Glutamatergic neuron (in vitro differentiated cells): Measurements from ENCODE around the gene CEP295NL. TPM values are rescaled to one million over a fixed set of nuclear protein-coding genes. Genes with fewer than 3 reads are reported as not detected.

Experiments used
- DNase-seq: peaks from one replicate; pipeline ENCODE4 v3.0.0; 2022
- H3K27ac Mint-ChIP-seq: one replicate; pipeline ENCODE4 v1.8.0; 2020; ENCODE audit warnings: mild to moderate bottlenecking, mixed read lengths, inconsistent platforms; ENCODE audit not compliant: unreplicated experiment
- H3K27me3 Mint-ChIP-seq: one replicate; pipeline ENCODE4 v1.8.0; 2020; ENCODE audit warnings: mild to moderate bottlenecking, moderate library complexity, mixed read lengths, inconsistent platforms; ENCODE audit not compliant: unreplicated experiment
- H3K36me3 Mint-ChIP-seq: one replicate; pipeline ENCODE4 v1.8.0; 2020; ENCODE audit warnings: mild to moderate bottlenecking, mixed read lengths, inconsistent platforms; ENCODE audit not compliant: unreplicated experiment
- H3K4me1 Mint-ChIP-seq: one replicate; pipeline ENCODE4 v1.8.0; 2020; ENCODE audit warnings: mild to moderate bottlenecking, low read depth, mixed read lengths, inconsistent platforms; ENCODE audit not compliant: unreplicated experiment
- H3K4me3 Mint-ChIP-seq: one replicate; pipeline ENCODE4 v1.8.0; 2020; ENCODE audit warnings: mild to moderate bottlenecking, mixed read lengths, inconsistent platforms; ENCODE audit not compliant: unreplicated experiment
- H3K9me3 Mint-ChIP-seq: one replicate; pipeline ENCODE4 v1.8.0; 2020; ENCODE audit warnings: mild to moderate bottlenecking, moderate library complexity, mixed read lengths, inconsistent platforms; ENCODE audit not compliant: unreplicated experiment
- CTCF ChIP-seq: fragments of 200-600 bp; sonication (generic); IDR thresholded peaks from one replicate; pipeline ENCODE4 v1.5.0; 2021; ENCODE audit not compliant: partially characterized antibody, unreplicated experiment
- total RNA-seq: library from RNA; stranded (reverse); fragmentation: NEBNext Ultra II Directional; extraction: Animal tissue kit (Norgen Biotek cat#: 25700); gene quantifications from one replicate; pipeline ENCODE4 v1.2.1, GENCODE V29; 2021; ENCODE audit not compliant: unreplicated experiment

CEP295NL gene
- total RNA-seq, 1 donor from 2014 or later: 6.4 TPM

DNA sequence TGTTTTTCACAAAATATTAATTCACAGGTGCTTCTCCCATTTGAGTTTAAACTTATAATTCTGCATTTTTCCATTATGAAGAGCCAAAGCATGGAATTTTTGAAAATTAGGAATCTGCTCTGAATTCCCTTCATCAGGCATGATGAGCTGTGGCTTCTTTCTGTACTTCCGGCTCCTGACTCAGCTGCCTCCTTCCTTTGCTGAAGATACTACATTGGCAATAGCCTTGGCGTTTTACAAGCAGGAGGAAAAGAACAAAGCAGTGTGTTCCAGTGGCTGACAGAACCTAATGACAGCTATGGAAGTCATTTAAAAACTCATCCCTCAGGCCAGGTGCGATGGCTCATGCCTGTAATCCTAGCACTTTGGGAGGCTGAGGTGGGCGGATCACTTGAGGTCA is 44.0 kb downstream of the CEP295NL start:
- Mint-ChIP-seq H3K4me3 (no peak overlapping the region), H3K27ac (no peak overlapping the region), H3K36me3 (no peaks in the 10 kb centered on the region), H3K9me3 (peaks cover 7% of the 10 kb centered on the region), H3K4me1 (no peaks in the 10 kb centered on the region), H3K27me3 (peaks cover 8% of the 10 kb centered on the region)
- DNase-seq: no peak
- no peak for TF ChIP-seq CTCF

DNA sequence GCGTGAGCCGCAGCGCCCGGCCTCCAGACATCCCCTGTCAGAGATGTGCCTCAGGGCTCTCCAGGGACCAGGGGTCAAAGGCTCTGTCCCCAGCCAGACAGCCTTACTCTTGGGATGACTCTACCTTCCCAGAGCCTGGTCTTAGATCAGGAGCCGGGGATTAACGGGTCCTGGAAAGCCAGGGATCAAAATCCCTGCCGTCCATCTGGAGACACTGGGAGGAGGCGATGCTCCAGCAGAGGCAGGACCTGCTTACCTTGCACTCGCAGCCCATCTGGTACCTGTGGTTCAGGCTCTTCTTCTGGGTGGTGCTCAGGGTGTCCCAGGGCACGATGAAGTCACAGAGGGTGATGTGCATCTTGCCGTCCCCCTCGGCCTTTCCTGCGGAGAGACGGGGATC is 45.7 kb downstream of the CEP295NL start:
- H3K4me1 Mint-ChIP-seq: no peaks in the 10 kb centered on the region
- no peak for DNase-seq
- peaks cover 8% of the 10 kb centered on the region for H3K27me3 Mint-ChIP-seq
- no peak overlapping the region for H3K27ac Mint-ChIP-seq
- TF ChIP-seq CTCF: no peak
- H3K36me3 Mint-ChIP-seq: no peaks in the 10 kb centered on the region
- no peak overlapping the region for H3K4me3 Mint-ChIP-seq
- peaks cover 3% of the 10 kb centered on the region for H3K9me3 Mint-ChIP-seq

DNA sequence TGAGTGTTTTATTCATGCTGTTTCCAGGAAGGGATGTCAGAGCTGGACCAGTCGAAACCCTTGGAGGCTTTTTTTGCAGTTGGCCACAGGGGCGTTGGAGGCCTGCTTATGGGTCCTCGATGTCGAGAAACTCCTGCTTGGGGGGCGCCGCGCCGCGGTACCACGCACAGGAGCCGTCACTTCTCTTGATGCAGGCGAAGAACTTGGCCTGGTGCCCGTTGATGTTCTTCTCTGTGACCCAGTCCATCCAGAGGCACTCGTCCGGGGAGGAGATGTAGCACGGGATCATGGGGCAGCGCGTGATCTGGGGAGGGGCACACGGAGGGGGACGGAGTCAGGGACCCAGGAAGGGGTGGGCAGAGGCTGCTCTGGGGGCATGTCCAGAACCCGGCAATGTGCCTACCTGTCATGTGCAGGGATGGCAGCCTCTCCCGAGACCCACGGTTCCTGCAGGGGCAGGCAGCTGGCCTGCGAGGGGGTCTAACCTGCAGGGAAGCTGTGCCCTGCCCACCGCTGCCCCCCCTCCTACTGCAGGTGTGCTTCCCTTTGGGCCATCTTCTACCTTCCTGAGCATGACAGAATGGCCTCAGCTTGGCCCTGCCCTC is 47.3 kb downstream of the CEP295NL start:
- DNase-seq: no peak
- H3K4me3 Mint-ChIP-seq: no peak overlapping the region
- H3K9me3 Mint-ChIP-seq: peaks cover 1% of the 10 kb centered on the region
- TF ChIP-seq CTCF: no peak
- H3K27ac Mint-ChIP-seq: no peak overlapping the region
- H3K27me3 Mint-ChIP-seq: peaks cover 6% of the 10 kb centered on the region
- no peaks in the 10 kb centered on the region for H3K4me1 Mint-ChIP-seq
- H3K36me3 Mint-ChIP-seq: no peaks in the 10 kb centered on the region

DNA sequence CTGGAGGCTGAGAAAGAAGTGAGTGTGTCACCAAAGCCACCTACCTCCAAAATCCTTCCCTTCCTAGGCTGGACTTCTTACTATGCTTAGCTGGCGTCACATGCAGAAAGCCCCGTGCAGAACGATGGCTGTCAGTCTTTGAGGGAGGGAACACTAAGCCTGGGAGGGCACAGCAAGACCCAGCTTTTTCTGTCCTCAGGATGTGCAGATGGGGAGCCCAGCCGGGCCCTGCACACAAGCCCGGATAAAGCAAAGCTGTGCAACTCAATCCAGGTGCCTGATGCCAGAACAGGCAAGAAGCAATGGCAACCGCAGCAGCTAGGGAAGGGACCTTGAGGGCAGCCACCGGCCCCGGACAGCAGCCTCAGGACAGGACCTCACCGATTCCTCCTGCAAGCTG is 48.5 kb downstream of the CEP295NL start:
- no peak overlapping the region for H3K27ac Mint-ChIP-seq
- no peak for TF ChIP-seq CTCF

GRCh38 chr17:78853926-78854394 is 49.0 kb downstream of the CEP295NL start:
- H3K27me3 Mint-ChIP-seq: peaks cover 6% of the 10 kb centered on the region
- H3K4me3 Mint-ChIP-seq: no peak overlapping the region
- no peak for DNase-seq
- H3K27ac Mint-ChIP-seq: no peak overlapping the region
- no peak for TF ChIP-seq CTCF
- no peaks in the 10 kb centered on the region for H3K4me1 Mint-ChIP-seq
- H3K36me3 Mint-ChIP-seq: no peaks in the 10 kb centered on the region
- peaks cover 1% of the 10 kb centered on the region for H3K9me3 Mint-ChIP-seq

More for the DNA sequence above, 48.5 kb downstream of the CEP295NL start:
- Mint-ChIP-seq H3K27me3 (peaks cover 6% of the 10 kb centered on the region), H3K4me3 (no peak overlapping the region), H3K9me3 (peaks cover 1% of the 10 kb centered on the region), H3K36me3 (no peaks in the 10 kb centered on the region), H3K4me1 (no peaks in the 10 kb centered on the region)
- no peak for DNase-seq
